HCT116 (cell line): Measurements from ENCODE around the gene COX7A2L. TPM values are rescaled to one million over a fixed set of nuclear protein-coding genes. Genes with fewer than 3 reads are reported as not detected.

ENCODE experiments used
- ATAC-seq: fragments of 200-7000 bp; cut with Tn5 transposase; 2 replicates; pipeline ENCODE4 v1.9.1; 2020; ENCODE audit warnings: mild to moderate bottlenecking, moderate library complexity
- BruUV-seq: library from RNA; stranded (reverse); fragments of 400-500 nt; replicated peaks from 2 replicates; lab custom pipeline; 2021; lab: Mats Ljungman, UMichigan
- CTCF ChIA-PET: fragments of 300-600 bp; sonication (Branson Sonifier 250); formaldehyde crosslinking; loops from one replicate; lab custom pipeline; 2021; ENCODE audit warnings: antibody characterized with exemption; lab: Charles Lee
- POLR2A ChIA-PET: fragments of 300-600, 350-600 bp; sonication (Branson Sonifier 250); formaldehyde crosslinking; loops from one replicate; lab custom pipeline; 2021; ENCODE audit warnings: antibody characterized with exemption; lab: Charles Lee
- RAD21 ChIA-PET, 2 experiments: fragments of 300-600 bp; sonication (Branson Sonifier 250); formaldehyde crosslinking; loops; one replicate each; lab custom pipeline; 2023; ENCODE audit warnings: low total read pairs in 2 of 2; ENCODE audit not compliant: uncharacterized antibody in 2 of 2, unreplicated experiment in 2 of 2, low non-redundant PET in 1 of 2; lab: Charles Lee
- DNase-seq: peaks from one replicate; pipeline ENCODE4 v3.0.0-alpha.2; 2010; ENCODE audit warnings: low read depth, low spot score
- H2AFZ ChIP-seq: fragments of 200-600 bp; shearing (Covaris generic), sonication (generic); 2 replicates; pipeline ENCODE4 v1.6.1; 2017; ENCODE audit warnings: low read depth, mixed run types, mixed read lengths, antibody characterized with exemption, low read length; ENCODE audit not compliant: poor library complexity, severe bottlenecking
- H3K27ac ChIP-seq: 2 replicates; pipeline ENCODE4 v1.5.1; 2012; ENCODE audit warnings: low read depth, low read length
- H3K27me3 ChIP-seq: fragments of 200-600 bp; sonication (generic); 2 replicates; pipeline ENCODE4 v1.6.1; 2016; ENCODE audit warnings: mixed run types, low read length, mixed read lengths; ENCODE audit not compliant: insufficient read depth
- H3K36me3 ChIP-seq, 2 experiments: fragments of 200-500 bp in 1 of 2; fragments of 200-600 bp in 1 of 2; sonication (Bioruptor generic) in 1 of 2; sonication (generic) in 1 of 2; 2 replicates each; pipeline versions ENCODE4 v1.5.1 to v1.6.1; 2014 to 2016; ENCODE audit warnings: low read length in 2 of 2, inconsistent platforms in 1 of 2, mixed read lengths in 1 of 2, mixed run types in 1 of 2; ENCODE audit not compliant: insufficient read depth in 2 of 2, control insufficient read depth in 1 of 2
- H3K4me1 ChIP-seq, 2 experiments: fragments of 200-600 bp in 1 of 2; sonication (generic) in 1 of 2; 2 replicates each; pipeline versions ENCODE4 v1.5.1 to v1.6.1; 2012 to 2017; ENCODE audit warnings: low read length in 2 of 2, inconsistent platforms in 1 of 2, mild to moderate bottlenecking in 1 of 2, mixed read lengths in 1 of 2, mixed run types in 1 of 2, moderate library complexity in 1 of 2; ENCODE audit not compliant: insufficient read depth in 2 of 2, control insufficient read depth in 1 of 2
- H3K4me2 ChIP-seq: fragments of 200-600 bp; sonication (generic); 2 replicates; pipeline ENCODE4 v1.6.1; 2017; ENCODE audit warnings: mixed run types, low read length, mixed read lengths
- H3K4me3 ChIP-seq, 2 experiments: fragments of 200-600 bp in 1 of 2; sonication (generic) in 1 of 2; replicated peaks in 1 of 2; 2 replicates each; pipeline ENCODE4 v1.5.1; 2011 to 2016; ENCODE audit warnings: low read length in 2 of 2, control low read depth in 1 of 2, low read depth in 1 of 2, mild to moderate bottlenecking in 1 of 2, mixed read lengths in 1 of 2, mixed run types in 1 of 2
- H3K79me2 ChIP-seq: fragments of 200-600 bp; sonication (generic); 2 replicates; pipeline ENCODE4 v1.6.1; 2017; ENCODE audit warnings: mild to moderate bottlenecking, mixed run types, low read length, moderate library complexity, mixed read lengths; ENCODE audit not compliant: insufficient read depth
- H3K9ac ChIP-seq: fragments of 200-600 bp; sonication (generic); 2 replicates; pipeline ENCODE4 v1.6.1; 2016; ENCODE audit warnings: low read length, mixed read lengths
- H3K9me2 ChIP-seq: fragments of 200-600 bp; sonication (generic), shearing (Covaris generic); 2 replicates; pipeline ENCODE4 v1.6.1; 2017; ENCODE audit warnings: mixed run types, mild to moderate bottlenecking, moderate library complexity; ENCODE audit not compliant: insufficient read depth
- H3K9me3 ChIP-seq, 2 experiments: fragments of 200-500 bp in 1 of 2; fragments of 200-600 bp in 1 of 2; sonication (Bioruptor generic) in 1 of 2; sonication (generic) in 1 of 2; 2 replicates each; pipeline ENCODE4 v1.6.1; 2014 to 2017; ENCODE audit warnings: low read length in 2 of 2, mixed read lengths in 2 of 2, inconsistent platforms in 1 of 2, low read depth in 1 of 2, mild to moderate bottlenecking in 1 of 2, mixed run types in 1 of 2, moderate library complexity in 1 of 2; ENCODE audit not compliant: control insufficient read depth in 1 of 2, insufficient read depth in 1 of 2
- H4K20me1 ChIP-seq: fragments of 200-600 bp; sonication (generic), shearing (Covaris generic); 2 replicates; pipeline ENCODE4 v1.6.1; 2017; ENCODE audit warnings: mixed run types, mild to moderate bottlenecking, moderate library complexity; ENCODE audit not compliant: insufficient read depth
- CEBPB ChIP-seq: IDR thresholded peaks from 2 replicates; pipeline ENCODE4 v1.6.1; 2012; ENCODE audit warnings: low read depth
- EGR1 ChIP-seq: IDR thresholded peaks from 2 replicates; pipeline ENCODE4 v1.6.1; 2012; ENCODE audit warnings: low read depth
- ELF1 ChIP-seq: IDR thresholded peaks from 2 replicates; pipeline ENCODE4 v1.6.1; 2012; ENCODE audit warnings: low read depth, borderline replicate concordance
- EZH2 ChIP-seq: fragments of 200-600 bp; sonication (generic); IDR thresholded peaks from 2 replicates; pipeline ENCODE4 v1.6.1; 2017; ENCODE audit warnings: antibody characterized with exemption, mixed run types
- FOSL1 ChIP-seq: IDR thresholded peaks from 2 replicates; pipeline ENCODE4 v1.6.1; 2012; ENCODE audit warnings: low read depth
- POLR2AphosphoS5 ChIP-seq: IDR thresholded peaks from 2 replicates; pipeline ENCODE4 v1.6.1; 2011; ENCODE audit warnings: mild to moderate bottlenecking, low read depth, low read length, moderate library complexity
- SIN3A ChIP-seq: IDR thresholded peaks from 2 replicates; pipeline ENCODE4 v1.6.1; 2012; ENCODE audit warnings: low read depth
- intact Hi-C: fragments of 100-400 bp; cut with micrococcal nuclease; formaldehyde crosslinking; loops from 2 replicates; pipeline ENCODE4 v1.10.0; 2022
- total RNA-seq: library from RNA; stranded (reverse); gene quantifications from one replicate; pipeline ENCODE4 v1.2.1, GENCODE V29; 2021; ENCODE audit not compliant: unreplicated experiment
- TF ChIP-seq, protein P1 (sequence below), 3 experiments: fragments of 200-600 bp in 1 of 3; sonication (generic) in 1 of 3; IDR thresholded peaks in 2 of 3; conservative IDR thresholded peaks in 1 of 3; 2 replicates each; pipeline ENCODE4 v1.5.1; 2012 to 2017; ENCODE audit warnings: low read depth in 2 of 3, low read length in 2 of 3, antibody characterized with exemption in 1 of 3, borderline replicate concordance in 1 of 3, control low read depth in 1 of 3, mild to moderate bottlenecking in 1 of 3, mixed read lengths in 1 of 3, mixed run types in 1 of 3, moderate library complexity in 1 of 3; ENCODE audit not compliant: insufficient read depth in 1 of 3
- TF ChIP-seq, protein P2 (sequence below): IDR thresholded peaks from 2 replicates; pipeline ENCODE4 v1.6.1; 2012; ENCODE audit warnings: low read depth

COX7A2L gene
- total RNA-seq, 1 experiment from 2014 or later = 104 TPM

DNA sequence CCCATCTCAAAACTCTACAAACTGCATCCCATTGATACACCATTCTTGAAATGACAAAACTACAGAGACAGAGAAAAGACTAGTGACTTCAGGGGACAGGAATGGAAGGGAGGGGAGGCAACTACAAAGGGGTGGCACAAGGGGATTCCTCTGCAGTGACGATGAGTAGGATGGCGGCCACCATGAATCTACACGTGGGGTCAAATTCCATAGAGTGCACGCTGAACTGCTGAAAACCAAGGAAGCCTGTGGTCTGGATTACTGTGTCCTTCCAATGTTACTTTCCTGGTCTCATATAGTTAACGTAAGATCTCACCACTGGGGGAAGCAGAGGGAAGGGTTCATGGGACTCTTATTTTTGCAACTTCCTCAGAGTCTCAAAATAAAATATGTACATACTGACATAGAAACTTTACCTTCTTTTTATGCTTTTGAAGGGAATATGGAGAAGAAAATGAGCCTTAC, 23.6 kb downstream of the COX7A2L start:
- BruUV-seq = no TSS peak
- ATAC-seq = 0 out of 2 replicates have a peak, but pooled peaks have one; percentile 48
- H2AFZ ChIP-seq = no peak overlapping the region
- H4K20me1 ChIP-seq = no peaks in the 10 kb centered on the region
- no peaks in the 10 kb centered on the region for H3K9me2 ChIP-seq
- no peak overlapping the region for H3K27ac ChIP-seq
- H3K4me2 ChIP-seq = no peak overlapping the region
- TF ChIP-seq, protein P1, sequence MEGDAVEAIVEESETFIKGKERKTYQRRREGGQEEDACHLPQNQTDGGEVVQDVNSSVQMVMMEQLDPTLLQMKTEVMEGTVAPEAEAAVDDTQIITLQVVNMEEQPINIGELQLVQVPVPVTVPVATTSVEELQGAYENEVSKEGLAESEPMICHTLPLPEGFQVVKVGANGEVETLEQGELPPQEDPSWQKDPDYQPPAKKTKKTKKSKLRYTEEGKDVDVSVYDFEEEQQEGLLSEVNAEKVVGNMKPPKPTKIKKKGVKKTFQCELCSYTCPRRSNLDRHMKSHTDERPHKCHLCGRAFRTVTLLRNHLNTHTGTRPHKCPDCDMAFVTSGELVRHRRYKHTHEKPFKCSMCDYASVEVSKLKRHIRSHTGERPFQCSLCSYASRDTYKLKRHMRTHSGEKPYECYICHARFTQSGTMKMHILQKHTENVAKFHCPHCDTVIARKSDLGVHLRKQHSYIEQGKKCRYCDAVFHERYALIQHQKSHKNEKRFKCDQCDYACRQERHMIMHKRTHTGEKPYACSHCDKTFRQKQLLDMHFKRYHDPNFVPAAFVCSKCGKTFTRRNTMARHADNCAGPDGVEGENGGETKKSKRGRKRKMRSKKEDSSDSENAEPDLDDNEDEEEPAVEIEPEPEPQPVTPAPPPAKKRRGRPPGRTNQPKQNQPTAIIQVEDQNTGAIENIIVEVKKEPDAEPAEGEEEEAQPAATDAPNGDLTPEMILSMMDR (IDR thresholded peaks at IDR 0.05 in 2 of 3, conservative IDR thresholded peaks at IDR 0.05 in 1 of 3; ENCODE audit: borderline replicate concordance in 1 of 3, insufficient read depth in 1 of 3, low read depth in 2 of 3, low read length in 2 of 3) = peak in 2 of 3 experiments; percentile 11 to 33; a peak in 2 of 6 replicates
- TF ChIP-seq EZH2 = no peak
- no peak for TF ChIP-seq FOSL1
- no peak for TF ChIP-seq SIN3A
- TF ChIP-seq, protein P2, sequence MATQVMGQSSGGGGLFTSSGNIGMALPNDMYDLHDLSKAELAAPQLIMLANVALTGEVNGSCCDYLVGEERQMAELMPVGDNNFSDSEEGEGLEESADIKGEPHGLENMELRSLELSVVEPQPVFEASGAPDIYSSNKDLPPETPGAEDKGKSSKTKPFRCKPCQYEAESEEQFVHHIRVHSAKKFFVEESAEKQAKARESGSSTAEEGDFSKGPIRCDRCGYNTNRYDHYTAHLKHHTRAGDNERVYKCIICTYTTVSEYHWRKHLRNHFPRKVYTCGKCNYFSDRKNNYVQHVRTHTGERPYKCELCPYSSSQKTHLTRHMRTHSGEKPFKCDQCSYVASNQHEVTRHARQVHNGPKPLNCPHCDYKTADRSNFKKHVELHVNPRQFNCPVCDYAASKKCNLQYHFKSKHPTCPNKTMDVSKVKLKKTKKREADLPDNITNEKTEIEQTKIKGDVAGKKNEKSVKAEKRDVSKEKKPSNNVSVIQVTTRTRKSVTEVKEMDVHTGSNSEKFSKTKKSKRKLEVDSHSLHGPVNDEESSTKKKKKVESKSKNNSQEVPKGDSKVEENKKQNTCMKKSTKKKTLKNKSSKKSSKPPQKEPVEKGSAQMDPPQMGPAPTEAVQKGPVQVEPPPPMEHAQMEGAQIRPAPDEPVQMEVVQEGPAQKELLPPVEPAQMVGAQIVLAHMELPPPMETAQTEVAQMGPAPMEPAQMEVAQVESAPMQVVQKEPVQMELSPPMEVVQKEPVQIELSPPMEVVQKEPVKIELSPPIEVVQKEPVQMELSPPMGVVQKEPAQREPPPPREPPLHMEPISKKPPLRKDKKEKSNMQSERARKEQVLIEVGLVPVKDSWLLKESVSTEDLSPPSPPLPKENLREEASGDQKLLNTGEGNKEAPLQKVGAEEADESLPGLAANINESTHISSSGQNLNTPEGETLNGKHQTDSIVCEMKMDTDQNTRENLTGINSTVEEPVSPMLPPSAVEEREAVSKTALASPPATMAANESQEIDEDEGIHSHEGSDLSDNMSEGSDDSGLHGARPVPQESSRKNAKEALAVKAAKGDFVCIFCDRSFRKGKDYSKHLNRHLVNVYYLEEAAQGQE = no peak
- peak; percentile 31; the same call in 1 of the 2 replicates for TF ChIP-seq POLR2AphosphoS5
- TF ChIP-seq CEBPB = no peak
- TF ChIP-seq ELF1 = no peak
- no peak for TF ChIP-seq EGR1
- TF ChIP-seq, all 23 proteins: peak for 2
- Histone ChIP-seq H3K36me3 (peaks cover 5 to 21% of the 10 kb centered on the region in 2 experiments), H3K4me1 (peaks cover 0 to 5% of the 10 kb centered on the region in 2 experiments; a peak in 2 of 4 replicates), H3K4me3 (no peak overlapping the region), H3K27me3 (no peaks in the 10 kb centered on the region), H3K79me2 (peaks cover 7% of the 10 kb centered on the region; the same call in 1 of the 2 replicates), H3K9ac (no peak overlapping the region), H3K9me3 (no peaks in the 10 kb centered on the region)
- ChIA-PET POLR2A (no interaction called here), RAD21 (no interaction called here), CTCF (no interaction called here)
- intact Hi-C loops = no loop called here
- no peak for DNase-seq
